Loucy (cell line): ENCODE results near the gene HS3ST4.

Experiments
- H2AFZ ChIP-seq: fragments of 200-600 bp; sonication (generic); 2 replicates; pipeline ENCODE4 v1.6.0; 2016; ENCODE audit warnings: antibody characterized with exemption, mild to moderate bottlenecking, low read length, moderate library complexity
- H3F3A ChIP-seq: fragments of 200-600 bp; 2 replicates; pipeline ENCODE4 v1.6.0; 2016; ENCODE audit warnings: antibody characterized with exemption, low read depth, mild to moderate bottlenecking
- H3K27me3 ChIP-seq: fragments of 200-600 bp; sonication (generic); 2 replicates; pipeline ENCODE4 v1.6.1; 2014; ENCODE audit warnings: low read length, mild to moderate bottlenecking; ENCODE audit not compliant: insufficient read depth, poor library complexity, severe bottlenecking
- H3K36me3 ChIP-seq: fragments of 200-600 bp; sonication (generic); 2 replicates; pipeline ENCODE4 v1.6.1; 2016; ENCODE audit warnings: low read length; ENCODE audit not compliant: insufficient read depth
- H3K4me1 ChIP-seq: fragments of 200-600 bp; sonication (generic); 2 replicates; pipeline ENCODE4 v1.5.1; 2014; ENCODE audit warnings: low read length, mild to moderate bottlenecking; ENCODE audit not compliant: insufficient read depth, poor library complexity, severe bottlenecking
- H3K4me2 ChIP-seq: fragments of 200-600 bp; sonication (generic); 2 replicates; pipeline ENCODE4 v1.6.0; 2014; ENCODE audit warnings: antibody characterized with exemption, low read length, low read depth, mild to moderate bottlenecking; ENCODE audit not compliant: poor library complexity, severe bottlenecking
- H3K4me3 ChIP-seq: fragments of 200-600 bp; sonication (generic); 2 replicates; pipeline ENCODE4 v1.5.1; 2014; ENCODE audit warnings: low read length, mild to moderate bottlenecking, mixed read lengths; ENCODE audit not compliant: poor library complexity, severe bottlenecking
- H3K79me2 ChIP-seq: fragments of 200-600 bp; sonication (generic); 2 replicates; pipeline ENCODE4 v1.6.1; 2014; ENCODE audit warnings: low read length; ENCODE audit not compliant: insufficient read depth
- H3K9ac ChIP-seq: fragments of 200-600 bp; sonication (generic); 2 replicates; pipeline ENCODE4 v1.6.0; 2014; ENCODE audit warnings: mild to moderate bottlenecking, low read depth, low read length, moderate library complexity; ENCODE audit not compliant: poor library complexity, severe bottlenecking
- H3K9me2 ChIP-seq: fragments of 200-600 bp; sonication (generic); replicated peaks from 2 replicates; pipeline ENCODE4 v1.6.1; 2016; ENCODE audit warnings: low read depth, low read length, mixed read lengths
- H3K9me3 ChIP-seq: fragments of 200-600 bp; sonication (generic); 2 replicates; pipeline ENCODE4 v1.6.1; 2014; ENCODE audit warnings: mild to moderate bottlenecking, antibody characterized with exemption, low read length, low read depth; ENCODE audit not compliant: insufficient read depth
- H4K20me1 ChIP-seq: fragments of 200-600 bp; sonication (generic); 2 replicates; pipeline ENCODE4 v1.6.0; 2014; ENCODE audit warnings: antibody characterized with exemption, low read length, mild to moderate bottlenecking; ENCODE audit not compliant: insufficient read depth, poor library complexity, severe bottlenecking
- EZH2phosphoT487 ChIP-seq: fragments of 200-600 bp; IDR thresholded peaks from 2 replicates; pipeline ENCODE4 v1.6.1; 2018; ENCODE audit warnings: antibody characterized with exemption, mild to moderate bottlenecking, moderate library complexity, borderline replicate concordance
- TF ChIP-seq, protein P1 (sequence below): fragments of 200-600 bp; sonication (generic); conservative IDR thresholded peaks from 2 replicates; pipeline ENCODE4 v1.5.1; 2014; ENCODE audit warnings: mild to moderate bottlenecking, antibody characterized with exemption, low read length

The HS3ST4 gene

DNA sequence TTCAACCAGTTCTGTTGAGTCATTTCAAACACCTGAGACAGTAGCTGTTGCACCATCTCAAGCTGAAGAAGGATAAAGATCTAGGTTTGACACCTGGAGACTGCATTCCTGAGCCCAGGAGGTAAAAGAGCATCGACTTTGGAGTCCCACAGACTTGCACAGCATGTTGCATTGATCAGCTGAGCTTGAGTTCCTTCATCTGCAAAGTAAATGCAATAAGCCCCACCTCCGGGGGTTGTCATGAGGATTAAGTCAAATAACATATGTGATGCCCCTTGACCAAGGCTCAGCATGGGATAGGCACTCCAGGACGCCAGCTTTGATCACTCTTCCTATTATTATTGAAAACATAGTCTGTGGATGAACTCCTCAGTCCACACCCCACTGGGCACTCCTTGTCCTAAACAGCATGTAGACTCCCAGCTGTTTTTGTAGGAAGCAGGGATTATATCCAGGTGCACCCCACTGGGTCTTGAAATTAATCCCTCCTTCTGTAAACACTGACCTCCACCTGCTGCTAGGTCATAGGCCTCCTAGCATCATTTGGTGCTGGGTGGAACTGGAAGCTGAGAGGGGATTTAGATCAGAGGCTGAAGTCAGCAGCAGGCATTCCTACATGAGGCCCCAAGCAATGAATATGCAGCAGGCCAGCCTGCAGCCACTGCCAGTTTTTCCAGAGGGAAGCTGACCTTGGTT, 259.0 kb downstream of the HS3ST4 start:
- Histone ChIP-seq H3F3A (no peaks in the 10 kb centered on the region), H3K36me3 (no peaks in the 10 kb centered on the region), H3K4me2 (no peak overlapping the region), H3K4me1 (no peaks in the 10 kb centered on the region), H3K9ac (no peak overlapping the region), H3K9me2 (no peaks in the 10 kb centered on the region), H4K20me1 (no peaks in the 10 kb centered on the region), H3K27me3 (no peaks in the 10 kb centered on the region), H3K79me2 (no peaks in the 10 kb centered on the region), H3K9me3 (no peaks in the 10 kb centered on the region), H3K4me3 (no peak overlapping the region), H2AFZ (no peak overlapping the region)
- TF ChIP-seq, protein P1, sequence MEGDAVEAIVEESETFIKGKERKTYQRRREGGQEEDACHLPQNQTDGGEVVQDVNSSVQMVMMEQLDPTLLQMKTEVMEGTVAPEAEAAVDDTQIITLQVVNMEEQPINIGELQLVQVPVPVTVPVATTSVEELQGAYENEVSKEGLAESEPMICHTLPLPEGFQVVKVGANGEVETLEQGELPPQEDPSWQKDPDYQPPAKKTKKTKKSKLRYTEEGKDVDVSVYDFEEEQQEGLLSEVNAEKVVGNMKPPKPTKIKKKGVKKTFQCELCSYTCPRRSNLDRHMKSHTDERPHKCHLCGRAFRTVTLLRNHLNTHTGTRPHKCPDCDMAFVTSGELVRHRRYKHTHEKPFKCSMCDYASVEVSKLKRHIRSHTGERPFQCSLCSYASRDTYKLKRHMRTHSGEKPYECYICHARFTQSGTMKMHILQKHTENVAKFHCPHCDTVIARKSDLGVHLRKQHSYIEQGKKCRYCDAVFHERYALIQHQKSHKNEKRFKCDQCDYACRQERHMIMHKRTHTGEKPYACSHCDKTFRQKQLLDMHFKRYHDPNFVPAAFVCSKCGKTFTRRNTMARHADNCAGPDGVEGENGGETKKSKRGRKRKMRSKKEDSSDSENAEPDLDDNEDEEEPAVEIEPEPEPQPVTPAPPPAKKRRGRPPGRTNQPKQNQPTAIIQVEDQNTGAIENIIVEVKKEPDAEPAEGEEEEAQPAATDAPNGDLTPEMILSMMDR: no peak
- TF ChIP-seq EZH2phosphoT487: no peak

DNA sequence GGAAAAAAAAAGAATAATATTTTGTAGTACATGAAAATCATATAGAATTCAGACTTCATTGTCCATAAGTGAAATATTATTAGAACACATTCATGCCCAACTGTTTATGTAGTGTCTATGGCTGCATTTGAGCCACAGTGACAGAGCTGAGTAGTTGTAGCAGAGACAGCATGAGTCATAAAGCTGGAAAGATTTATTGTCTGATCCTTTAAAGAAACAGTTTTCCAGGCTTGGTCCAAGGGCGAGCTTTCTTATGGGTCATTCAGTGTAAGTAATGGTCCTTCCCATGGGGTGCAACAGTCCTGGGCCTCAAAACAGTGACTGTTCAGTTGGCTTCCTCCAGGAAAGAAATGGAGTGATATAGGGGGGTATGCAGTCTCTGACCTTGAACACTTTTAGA, 260.2 kb downstream of the HS3ST4 start:
- no peaks in the 10 kb centered on the region for H3K27me3 ChIP-seq
- H4K20me1 ChIP-seq: no peaks in the 10 kb centered on the region
- no peak for TF ChIP-seq EZH2phosphoT487
- TF ChIP-seq, protein P1: no peak

DNA sequence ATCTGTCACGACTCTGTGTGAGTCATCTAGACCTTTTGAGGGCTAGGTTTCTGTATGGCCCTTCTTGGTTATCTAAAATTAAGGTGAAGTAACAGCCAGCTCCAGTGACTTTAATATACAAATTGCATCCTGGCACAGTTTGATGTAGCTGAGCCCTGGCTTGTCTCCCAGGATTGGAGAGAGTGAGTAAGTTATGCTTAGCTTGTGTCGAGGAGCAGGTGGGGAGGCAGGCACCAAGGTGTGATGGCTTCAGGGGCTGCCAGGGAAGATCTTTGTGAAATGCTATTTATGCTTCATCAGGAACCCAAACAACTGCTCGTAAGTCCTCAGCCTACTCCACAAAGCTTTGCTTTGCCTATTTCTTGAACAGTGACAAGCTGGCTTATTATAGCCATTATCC, 261.2 kb downstream of the HS3ST4 start:
- Histone ChIP-seq H3K79me2 (no peaks in the 10 kb centered on the region), H3K27me3 (no peaks in the 10 kb centered on the region), H3K36me3 (no peaks in the 10 kb centered on the region), H3K9me2 (no peaks in the 10 kb centered on the region), H3K4me2 (no peak overlapping the region), H3K9me3 (no peaks in the 10 kb centered on the region), H2AFZ (no peak overlapping the region), H3K9ac (no peak overlapping the region), H3K4me3 (no peak overlapping the region), H3K4me1 (no peaks in the 10 kb centered on the region), H4K20me1 (no peaks in the 10 kb centered on the region), H3F3A (no peaks in the 10 kb centered on the region)
- TF ChIP-seq, protein P1: no peak
- no peak for TF ChIP-seq EZH2phosphoT487

More for the DNA sequence above, 260.2 kb downstream of the HS3ST4 start:
- no peaks in the 10 kb centered on the region for H3K4me1 ChIP-seq
- H3F3A ChIP-seq: no peaks in the 10 kb centered on the region
- H3K4me3 ChIP-seq: no peak overlapping the region
- H3K9ac ChIP-seq: no peak overlapping the region
- no peaks in the 10 kb centered on the region for H3K9me2 ChIP-seq
- no peaks in the 10 kb centered on the region for H3K79me2 ChIP-seq
- H3K9me3 ChIP-seq: no peaks in the 10 kb centered on the region
- no peak overlapping the region for H3K4me2 ChIP-seq
- H2AFZ ChIP-seq: no peak overlapping the region
- H3K36me3 ChIP-seq: no peaks in the 10 kb centered on the region
